HL-60 (cell line): ENCODE measurements around the gene RGS6.

Experiments used
- POLR2AphosphoS5 ChIP-seq: IDR thresholded peaks from 2 replicates; pipeline ENCODE4 v1.6.1; 2012; ENCODE audit warnings: low read depth
- REST ChIP-seq: IDR thresholded peaks from 2 replicates; pipeline ENCODE4 v1.6.1; 2012; ENCODE audit warnings: low read depth; ENCODE audit not compliant: insufficient replicate concordance
- TF ChIP-seq, protein P1 (sequence below): IDR thresholded peaks from one replicate; pipeline ENCODE4 v1.5.1; 2011; ENCODE audit warnings: low read length, control low read depth, inconsistent platforms; ENCODE audit not compliant: insufficient read depth

GRCh38 chr14:72610831-72611200 lies 678.6 kb downstream of the RGS6 start:
- TF ChIP-seq, protein P1, sequence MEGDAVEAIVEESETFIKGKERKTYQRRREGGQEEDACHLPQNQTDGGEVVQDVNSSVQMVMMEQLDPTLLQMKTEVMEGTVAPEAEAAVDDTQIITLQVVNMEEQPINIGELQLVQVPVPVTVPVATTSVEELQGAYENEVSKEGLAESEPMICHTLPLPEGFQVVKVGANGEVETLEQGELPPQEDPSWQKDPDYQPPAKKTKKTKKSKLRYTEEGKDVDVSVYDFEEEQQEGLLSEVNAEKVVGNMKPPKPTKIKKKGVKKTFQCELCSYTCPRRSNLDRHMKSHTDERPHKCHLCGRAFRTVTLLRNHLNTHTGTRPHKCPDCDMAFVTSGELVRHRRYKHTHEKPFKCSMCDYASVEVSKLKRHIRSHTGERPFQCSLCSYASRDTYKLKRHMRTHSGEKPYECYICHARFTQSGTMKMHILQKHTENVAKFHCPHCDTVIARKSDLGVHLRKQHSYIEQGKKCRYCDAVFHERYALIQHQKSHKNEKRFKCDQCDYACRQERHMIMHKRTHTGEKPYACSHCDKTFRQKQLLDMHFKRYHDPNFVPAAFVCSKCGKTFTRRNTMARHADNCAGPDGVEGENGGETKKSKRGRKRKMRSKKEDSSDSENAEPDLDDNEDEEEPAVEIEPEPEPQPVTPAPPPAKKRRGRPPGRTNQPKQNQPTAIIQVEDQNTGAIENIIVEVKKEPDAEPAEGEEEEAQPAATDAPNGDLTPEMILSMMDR, result no peak
- TF ChIP-seq POLR2AphosphoS5 (no peak), REST (no peak)
